HT1080 (cell line): Measurements from ENCODE around the gene RHOD. TPM values are rescaled to one million over a fixed set of nuclear protein-coding genes. Genes with fewer than 3 reads are reported as not detected.

ENCODE experiments used
- DNase-seq: peaks from one replicate; pipeline ENCODE4 v3.0.0-alpha.2; 2015; ENCODE audit warnings: low read depth
- total RNA-seq: library from RNA; depleted of rRNA; stranded (reverse); fragments of >200 nt; shearing (Covaris generic); gene quantifications from 2 replicates; pipeline ENCODE4 v1.2.3, GENCODE V29; 2014; rRNA removed

The RHOD gene
- total RNA-seq, 1 experiment from 2014 or later, result not detected

DNA sequence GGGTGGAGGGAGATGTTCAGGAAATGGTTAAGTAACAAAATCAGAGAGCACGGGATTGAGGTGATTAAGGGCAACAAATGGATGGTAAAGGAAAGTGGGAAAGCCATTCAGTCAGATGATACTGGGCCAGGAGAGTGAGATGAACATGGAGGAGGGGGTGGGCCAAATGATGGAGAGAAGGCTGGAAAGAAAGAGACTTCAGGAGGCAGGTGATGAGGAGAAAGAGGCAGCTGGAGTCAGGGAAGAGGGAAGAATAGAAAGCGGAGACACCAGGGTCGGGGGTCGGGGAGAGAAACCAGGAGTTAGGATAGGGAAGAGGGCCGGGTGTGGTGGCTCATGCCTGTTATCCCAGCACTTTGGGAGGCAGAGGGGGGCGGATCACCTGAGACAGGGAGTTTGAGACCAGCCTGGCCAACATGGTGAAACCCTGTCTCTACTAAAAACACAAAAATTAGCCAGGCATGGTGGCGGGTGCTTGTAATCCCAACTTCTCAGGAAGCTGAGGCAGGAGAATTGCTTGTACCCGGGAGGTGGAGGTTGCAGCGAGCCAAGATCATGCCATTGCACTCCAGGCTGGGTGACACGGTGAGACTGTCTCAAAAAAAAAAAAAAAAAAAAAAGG lies 57.7 kb downstream of the RHOD start:
- DNase-seq, result no peak

DNA sequence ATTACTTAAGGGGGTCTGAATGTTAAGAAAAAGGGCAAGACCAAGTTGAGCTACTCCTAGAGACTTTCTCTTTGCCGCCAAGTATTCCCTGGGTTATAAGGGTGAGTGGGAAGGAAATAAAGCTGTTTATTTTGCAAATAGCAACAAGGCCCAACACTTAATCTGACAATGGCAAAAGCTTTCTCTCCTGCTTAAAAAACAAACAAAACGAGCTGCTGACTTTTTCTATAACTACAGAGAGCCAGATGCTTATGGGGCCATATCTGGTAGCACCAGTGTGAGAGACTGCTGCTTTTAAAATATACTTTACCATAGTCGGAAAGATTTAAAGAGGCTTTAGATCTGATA lies 60.1 kb downstream of the RHOD start:
- no peak for DNase-seq

DNA sequence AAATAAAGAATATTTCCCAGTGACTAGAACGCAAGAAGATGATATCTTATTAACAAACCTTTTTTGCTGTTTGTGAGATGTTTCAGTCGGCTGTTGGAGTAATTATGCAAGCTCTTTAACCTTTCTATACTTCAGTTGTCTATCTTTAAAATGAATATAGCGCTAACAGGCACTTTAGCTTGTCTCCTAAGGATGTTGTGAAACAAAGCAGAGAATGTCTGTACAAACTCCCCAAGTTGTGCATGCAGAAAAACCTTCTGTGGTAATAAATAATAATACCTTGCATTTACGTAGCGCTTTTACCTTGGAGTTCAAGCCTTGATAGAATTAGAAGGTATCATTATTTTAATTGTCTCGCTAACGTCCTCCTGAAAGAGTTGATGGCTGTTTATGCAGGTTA lies 60.5 kb downstream of the RHOD start:
- no peak for DNase-seq

DNA sequence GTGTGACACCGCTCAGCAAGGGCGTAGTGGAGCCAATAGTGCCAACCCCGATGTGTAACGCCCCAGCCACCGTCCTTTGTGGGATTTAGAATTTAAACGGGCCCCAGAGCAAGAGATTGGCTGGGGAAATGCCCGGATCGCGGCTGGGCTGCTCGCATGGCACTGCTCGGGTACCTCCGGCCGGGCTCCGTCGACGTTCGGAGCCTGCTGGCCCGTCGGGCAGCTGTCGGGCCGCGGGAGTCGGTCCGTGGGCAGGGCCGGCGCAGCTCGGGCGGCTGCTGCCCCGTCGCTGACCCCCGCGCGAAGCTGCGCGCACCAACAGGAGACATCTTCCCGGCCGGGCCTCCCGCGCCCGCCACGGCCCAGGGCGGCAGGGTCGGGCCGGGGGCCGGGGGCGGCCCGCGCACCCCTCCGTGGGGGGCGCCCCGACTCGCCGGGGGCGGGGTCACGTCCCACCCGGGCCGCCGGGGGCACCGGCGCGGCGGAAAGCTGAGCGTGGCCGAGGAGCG lies 61.1 kb downstream of the RHOD start:
- DNase-seq, result no peak

DNA sequence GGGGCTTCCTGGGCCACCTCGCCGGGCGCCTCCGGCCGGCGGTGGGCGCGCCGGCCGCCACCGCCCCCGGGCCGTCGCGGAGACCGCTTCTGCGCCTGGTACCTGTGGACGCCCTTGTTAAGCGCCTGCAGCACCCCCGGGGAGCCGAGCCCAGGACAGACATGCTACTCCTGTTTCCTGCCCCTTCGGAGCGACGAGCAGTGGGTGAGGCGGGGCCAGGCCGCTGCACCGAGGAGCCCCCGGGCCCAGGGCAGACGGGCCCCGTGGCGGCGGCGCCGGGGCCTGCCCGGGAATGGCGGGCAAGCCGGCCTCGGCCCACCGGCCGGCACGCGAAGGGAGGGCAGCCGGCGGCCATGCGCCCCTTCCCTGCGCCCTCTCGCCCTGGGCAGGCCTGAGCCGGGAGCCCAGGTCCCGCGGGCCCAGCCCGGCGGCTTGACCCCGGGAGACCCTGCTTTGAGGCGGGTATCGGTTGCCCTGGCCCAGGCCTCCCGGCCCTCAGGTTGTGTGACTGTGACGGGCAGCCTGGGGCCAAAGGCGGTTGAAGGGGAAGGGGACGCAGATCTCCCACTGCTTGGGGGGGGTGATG lies 61.6 kb downstream of the RHOD start:
- no peak for DNase-seq

DNA sequence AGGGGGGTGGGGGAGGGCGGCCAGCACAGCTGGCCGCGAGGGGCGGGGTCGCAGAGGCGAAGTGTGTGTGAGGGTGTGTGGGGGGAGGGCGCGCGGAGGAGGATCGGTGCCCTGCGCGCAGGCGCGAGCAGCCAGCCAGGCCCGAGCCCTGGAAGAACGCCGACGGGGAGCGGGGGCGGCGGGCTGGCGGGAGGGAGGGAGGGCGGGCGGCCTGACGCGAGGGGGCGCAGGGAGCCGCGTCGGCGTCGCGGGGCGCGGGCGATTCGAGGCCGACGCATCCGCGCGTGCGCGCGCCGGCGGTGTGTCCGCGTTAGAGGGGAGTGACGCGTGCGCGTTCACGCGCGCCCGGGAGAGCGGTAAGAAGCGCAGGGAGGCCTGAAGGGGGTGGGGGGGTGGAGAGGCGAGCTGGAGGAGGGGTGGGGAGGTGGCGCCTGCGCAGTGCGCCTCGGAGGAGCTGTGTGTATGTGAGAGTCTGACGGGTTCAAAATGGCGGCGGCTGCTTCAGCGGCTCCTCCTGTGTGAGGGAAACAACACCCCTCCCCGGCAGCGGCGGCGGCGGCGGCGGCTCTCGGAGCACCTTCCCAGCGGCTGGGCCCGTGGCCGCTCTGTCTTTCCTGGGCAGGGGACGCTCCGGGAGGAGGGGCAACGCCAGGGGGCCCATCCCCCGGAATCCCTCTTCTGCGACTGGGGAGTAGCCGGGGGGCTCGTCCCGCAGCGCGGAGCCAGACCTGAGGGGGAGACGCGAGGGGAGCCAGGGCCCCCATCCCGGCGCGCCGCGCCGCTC lies 62.3 kb downstream of the RHOD start, which contains the start of gene KDM2A:
Gene KDM2A (plus strand): TSS at position 463 of the 784 bp plus-strand sequence. CDS start 2,054 bp downstream, outside the sequence.
- DNase-seq, result peak; percentile 90

DNA sequence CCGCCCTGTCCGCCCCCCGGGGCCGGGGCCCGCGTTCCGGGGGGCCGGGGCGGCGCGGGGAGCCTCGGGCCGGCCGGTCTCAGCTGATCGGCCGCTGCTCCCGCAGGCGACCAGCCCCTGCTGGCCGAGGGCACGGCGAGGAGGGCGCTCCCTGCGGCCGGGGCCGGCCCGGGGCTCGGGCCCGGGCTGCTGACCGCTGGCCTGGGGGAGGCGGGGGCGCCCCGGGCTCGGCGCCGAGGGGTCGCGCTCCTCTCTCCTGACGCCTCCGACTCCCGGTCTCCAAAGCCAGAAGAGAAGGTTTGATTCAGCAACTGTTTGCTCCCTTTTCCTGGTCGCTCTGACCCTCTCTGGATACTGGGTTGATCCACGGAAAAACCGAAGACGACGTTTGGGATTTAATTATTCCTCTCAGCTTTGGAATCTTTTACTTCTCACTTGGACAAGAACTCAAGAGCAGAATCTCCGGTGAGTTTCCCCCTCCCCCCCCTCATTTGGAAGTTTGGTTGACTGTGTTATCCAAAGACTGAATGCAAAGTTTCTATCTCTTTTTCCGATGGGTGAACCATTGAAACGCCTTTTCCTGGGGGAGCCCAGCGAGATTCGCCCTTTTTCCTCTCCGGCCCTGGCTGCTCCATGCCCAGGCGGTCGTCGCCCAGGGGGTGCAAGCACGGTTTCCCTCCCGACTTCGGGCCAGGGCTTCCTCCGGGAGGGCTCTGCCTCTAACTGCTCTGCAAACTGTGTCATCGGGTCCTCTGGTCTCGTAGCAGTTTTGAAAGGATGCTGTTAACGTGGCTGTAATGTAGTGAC lies 63.1 kb downstream of the RHOD start:
- no peak for DNase-seq

DNA sequence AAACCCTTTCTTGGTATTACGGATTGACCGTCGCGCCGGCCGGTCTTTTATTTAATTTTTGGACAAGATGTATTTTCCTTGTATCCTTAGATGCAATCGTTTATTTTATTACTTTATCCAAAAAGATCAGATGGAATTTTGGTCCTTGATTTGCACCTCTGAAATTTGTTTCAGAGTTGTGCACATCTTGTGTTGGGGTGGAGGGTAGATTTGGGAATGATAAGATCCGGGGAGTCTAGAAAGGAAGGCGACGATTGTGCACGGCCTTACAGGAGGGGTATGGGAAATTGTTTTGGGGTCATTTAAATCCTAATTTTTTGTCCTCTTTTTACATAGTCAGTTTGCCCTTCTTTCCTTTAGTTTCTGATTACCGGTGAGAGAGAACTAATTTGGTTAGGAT lies 63.8 kb downstream of the RHOD start:
- no peak for DNase-seq

DNA sequence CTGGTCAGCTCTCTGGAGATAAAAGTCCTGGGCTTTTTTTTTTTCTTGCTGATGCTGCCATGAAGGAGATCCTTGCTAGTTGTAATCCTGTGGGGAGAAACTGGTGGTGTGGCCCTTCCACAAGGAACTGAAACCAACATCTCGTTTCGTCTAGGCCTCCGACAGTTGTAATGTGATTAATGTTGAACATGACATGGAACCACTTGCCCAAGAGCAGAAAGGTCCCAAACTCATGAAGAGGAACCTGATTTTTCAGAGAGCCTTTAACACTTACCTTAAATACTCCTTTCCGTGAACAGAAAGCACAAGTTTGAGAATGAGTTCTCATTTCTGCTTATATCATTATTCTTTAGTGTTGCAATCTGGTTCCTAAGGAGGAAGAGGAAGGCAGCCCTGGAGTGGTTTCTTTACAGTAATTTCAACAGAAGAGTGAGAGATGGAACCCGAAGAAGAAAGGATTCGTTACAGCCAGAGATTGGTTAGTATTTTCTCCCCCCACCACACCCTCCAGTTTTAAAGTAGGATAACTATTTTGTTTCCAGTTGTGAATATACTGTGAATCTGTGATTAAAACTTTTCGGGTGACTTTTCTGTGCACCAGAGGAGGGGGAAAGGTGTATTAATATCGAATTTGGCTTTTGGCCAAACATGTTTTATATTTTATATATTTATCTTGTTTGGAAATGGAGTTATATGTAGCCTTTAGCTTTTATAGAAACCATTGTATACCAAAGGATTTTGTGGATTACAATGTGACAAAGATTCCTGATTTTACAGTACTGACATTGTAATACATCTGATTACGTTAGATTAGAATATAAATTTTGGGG lies 64.4 kb downstream of the RHOD start:
- peak; percentile 23 for DNase-seq

Other genes with a start within 250 kb of the RHOD start
- 36.3 and 41.9 TPM in 2 replicates for gene RCE1, start 213.4 kb upstream of the RHOD start, total RNA-seq
- gene LRFN4, start 199.8 kb upstream of the RHOD start, total RNA-seq, result 67.7 and 77.1 TPM in 2 replicates
- 9.8 and 14.9 TPM in 2 replicates for gene PC, start 98.5 kb upstream of the RHOD start, total RNA-seq
- gene C11orf86, start 81.5 kb upstream of the RHOD start, total RNA-seq, result not detected in 2 replicates
- 0.03 TPM in 1 of 2 replicates, not detected in the other for gene SYT12, start 33.7 kb upstream of the RHOD start, total RNA-seq
- 18.9 and 25.6 TPM in 2 replicates for gene KDM2A, start 62.4 kb downstream of the RHOD start, total RNA-seq
- gene GRK2, start 209.6 kb downstream of the RHOD start, total RNA-seq, result 42.6 and 51.5 TPM in 2 replicates
- gene ANKRD13D, start 232.5 kb downstream of the RHOD start, total RNA-seq, result 26.5 and 27.6 TPM in 2 replicates
- 2.2 and 2.9 TPM in 2 replicates for gene SSH3, start 246.7 kb downstream of the RHOD start, total RNA-seq